ENCODE measurements around the gene CYP26A1. TPM values are rescaled to one million over a fixed set of nuclear protein-coding genes. Genes with fewer than 3 reads are reported as not detected.
"Not testable (repeated sequence)": the region's sequence is repeated elsewhere in the genome, so short reads cannot be mapped to it uniquely, and the experiment has no call there.

CYP26A1 gene
- total RNA-seq, 2 donors from 2014 or later: 0.29 TPM; not detected in 1

DNA sequence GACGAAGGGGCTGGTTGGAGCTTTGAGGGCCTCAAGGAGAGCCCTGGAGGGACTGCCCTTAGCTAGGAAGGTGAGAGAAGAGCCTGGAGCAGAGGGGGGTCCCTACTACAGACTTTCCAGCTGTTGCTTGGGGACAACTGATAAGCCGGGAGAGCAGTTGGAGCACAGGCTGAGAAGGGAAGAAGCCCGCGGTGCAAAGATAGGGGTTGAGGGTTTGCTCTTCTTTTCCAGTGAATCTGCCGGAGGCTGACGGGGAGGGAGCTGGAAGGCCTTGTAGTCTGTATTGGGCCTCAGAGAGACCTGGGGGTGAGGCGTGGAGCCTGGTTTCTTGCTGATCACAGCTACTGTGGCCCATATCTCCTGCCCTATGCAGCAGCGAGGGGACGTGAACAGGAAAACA, 23.7 kb downstream of the CYP26A1 start:
- intact Hi-C loops (cut with DNase I): no loop called here
- ATAC-seq (no peak), DNase-seq (no peak)

- intact Hi-C loops (cut with DNase I): no loop called here
- DNase-seq (no peak), ATAC-seq (no peak)
Measured at GRCh38 chr10:93098816-93099215, 25.1 kb downstream of the CYP26A1 start.

- intact Hi-C loops (cut with DNase I): no loop called here
- ATAC-seq: no peak
- DNase-seq: no peak
Measured at GRCh38 chr10:93099670-93100069, 26.0 kb downstream of the CYP26A1 start.

GRCh38 chr10:93101148-93101547, 27.5 kb downstream of the CYP26A1 start:
- DNase-seq; ATAC-seq; intact Hi-C loops (cut with DNase I): not testable (repeated sequence)

DNA sequence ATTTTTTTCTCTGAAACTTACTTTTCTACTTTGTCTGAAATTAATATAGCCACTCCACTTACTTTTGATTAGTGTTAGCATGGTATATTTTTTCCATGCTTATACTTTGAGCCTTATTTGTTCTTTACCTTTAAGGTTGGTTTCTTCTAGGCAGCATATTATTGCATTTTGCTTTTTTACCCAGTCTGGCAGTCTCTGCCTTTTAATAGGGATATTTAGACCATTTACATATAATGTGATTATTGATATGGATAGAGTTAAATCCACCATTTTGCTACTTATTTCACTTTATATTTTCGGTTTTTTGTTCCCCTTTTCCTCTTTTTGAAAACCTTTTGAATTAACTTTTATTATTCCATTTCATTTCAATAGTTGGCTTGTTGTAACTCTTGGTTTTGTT, 30.3 kb downstream of the CYP26A1 start:
- DNase-seq (no peak), ATAC-seq (no peak)
- intact Hi-C loops (cut with DNase I): no loop called here

DNA sequence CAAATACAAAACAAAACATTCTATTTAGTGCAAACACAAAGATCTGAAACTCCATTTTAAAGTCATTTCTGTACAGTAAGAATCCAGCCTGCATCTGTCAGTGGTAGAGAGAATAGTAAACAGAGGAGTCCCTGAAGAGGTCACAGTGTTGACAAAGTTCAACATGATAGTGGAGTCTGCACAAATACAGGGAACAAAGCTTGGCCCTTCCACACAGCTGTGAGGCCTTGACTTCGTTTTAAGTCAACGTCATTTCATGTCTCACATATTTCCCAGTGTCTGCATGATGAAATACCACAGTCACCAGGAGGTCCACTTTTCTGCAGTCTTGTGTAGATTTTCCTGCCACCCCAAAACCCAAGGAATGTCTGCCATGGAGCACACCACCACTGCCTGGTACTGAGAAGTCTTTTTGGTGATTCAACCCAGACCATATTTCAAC, 33.0 kb downstream of the CYP26A1 start:
- intact Hi-C loops (cut with DNase I): no loop called here
- ATAC-seq: no peak
- no peak for DNase-seq

GRCh38 chr10:93110472-93111146, 36.9 kb downstream of the CYP26A1 start:
- ATAC-seq (no peak), DNase-seq (no peak)
- intact Hi-C loops (cut with DNase I): loop anchor here in 1 of 2 donors (10.0 kb wide), 1 partner anchor 244 kb away; no protein-coding TSS in a partner anchor

DNA sequence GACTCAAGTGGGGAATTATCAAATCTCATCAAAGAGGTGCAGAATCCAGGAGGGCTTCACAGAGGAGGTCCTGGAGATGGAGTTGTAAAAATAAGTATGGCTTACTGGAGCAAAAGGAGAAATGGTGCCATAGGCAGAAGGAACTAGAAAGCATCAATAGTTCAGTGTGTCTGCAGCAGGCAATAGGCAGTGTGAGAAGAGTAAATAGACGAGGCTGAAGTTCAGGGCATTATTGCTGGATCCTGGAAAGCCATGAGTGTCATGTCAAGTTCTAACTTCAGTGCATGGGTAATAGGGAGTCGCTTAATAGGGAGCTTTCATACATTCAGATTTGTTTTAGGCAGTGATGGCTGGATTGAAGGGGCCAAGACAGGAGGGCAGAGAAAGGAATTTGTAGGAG, 39.3 kb downstream of the CYP26A1 start:
- intact Hi-C loops (cut with DNase I): loop anchor here in 1 of 2 donors (10.0 kb wide), 1 partner anchor 242 kb away; no protein-coding TSS in a partner anchor
- ATAC-seq: no peak
- DNase-seq: no peak

GRCh38 chr10:93115661-93116383, 42.1 kb downstream of the CYP26A1 start:
- ATAC-seq: peak; percentile 41 to 53
- DNase-seq: peak; percentile 72
- intact Hi-C loops (cut with DNase I): loop anchor here (1.0 to 10.0 kb wide), 3 partner anchors 171 to 239 kb away; no protein-coding TSS in a partner anchor

GRCh38 chr10:93121311-93121710, 47.6 kb downstream of the CYP26A1 start:
- ATAC-seq: no peak
- intact Hi-C loops (cut with DNase I): no loop called here
- no peak for DNase-seq

GRCh38 chr10:93123766-93124165, 50.1 kb downstream of the CYP26A1 start:
- intact Hi-C loops (cut with DNase I): no loop called here
- no peak for DNase-seq
- ATAC-seq: no peak

- ATAC-seq: no peak
- DNase-seq: no peak
- intact Hi-C loops (cut with DNase I): no loop called here
Measured at GRCh38 chr10:93124580-93125318, 51.1 kb downstream of the CYP26A1 start.

GRCh38 chr10:93125966-93126365, 52.3 kb downstream of the CYP26A1 start:
- DNase-seq (no peak), ATAC-seq (no peak)
- intact Hi-C loops (cut with DNase I): no loop called here

- intact Hi-C loops (cut with DNase I): no loop called here
- ATAC-seq (no peak), DNase-seq (no peak)
Measured at GRCh38 chr10:93126483-93127052, 52.9 kb downstream of the CYP26A1 start.

Other genes with a start within 250 kb of the CYP26A1 start
- gene EXOC6, start 225.4 kb upstream of the CYP26A1 start, total RNA-seq: 10 to 100 TPM in 1 of 2 donors, 1 to 10 TPM in 1; 9.7 to 13.4 TPM
- gene CYP26C1, start 13.1 kb upstream of the CYP26A1 start, total RNA-seq: under 1 TPM in 1 of 2 donors, not detected in 1; 0.05 TPM